NB4 (cell line): ENCODE data around the gene TMEM248.
"Not testable (repeated sequence)": the region's sequence is repeated elsewhere in the genome, so short reads cannot be mapped to it uniquely, and the experiment has no call there.

Source experiments
- DNase-seq: peaks from one replicate; pipeline ENCODE4 v3.0.0; 2010; ENCODE audit warnings: low read depth
- H3K4me3 ChIP-seq: one replicate; pipeline ENCODE4 v1.5.1; 2011; ENCODE audit warnings: mild to moderate bottlenecking, low read depth, low read length, moderate library complexity
- MYC ChIP-seq: IDR thresholded peaks from 2 replicates; pipeline ENCODE4 v1.6.1; 2011; ENCODE audit warnings: low read depth, low read length
- POLR2A ChIP-seq: IDR thresholded peaks from 2 replicates; pipeline ENCODE4 v1.6.1; 2011; ENCODE audit warnings: mild to moderate bottlenecking; ENCODE audit not compliant: insufficient read length; ENCODE audit errors: extremely low read depth
- TF ChIP-seq, protein P1 (sequence below): IDR thresholded peaks from 2 replicates; pipeline ENCODE4 v1.6.1; 2011; ENCODE audit warnings: low read depth, low read length
- TF ChIP-seq, protein P2 (sequence below): IDR thresholded peaks from one replicate; pipeline ENCODE4 v1.5.1; 2012; ENCODE audit warnings: low read depth, low read length

The TMEM248 gene, protein sequence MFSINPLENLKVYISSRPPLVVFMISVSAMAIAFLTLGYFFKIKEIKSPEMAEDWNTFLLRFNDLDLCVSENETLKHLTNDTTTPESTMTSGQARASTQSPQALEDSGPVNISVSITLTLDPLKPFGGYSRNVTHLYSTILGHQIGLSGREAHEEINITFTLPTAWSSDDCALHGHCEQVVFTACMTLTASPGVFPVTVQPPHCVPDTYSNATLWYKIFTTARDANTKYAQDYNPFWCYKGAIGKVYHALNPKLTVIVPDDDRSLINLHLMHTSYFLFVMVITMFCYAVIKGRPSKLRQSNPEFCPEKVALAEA

DNA sequence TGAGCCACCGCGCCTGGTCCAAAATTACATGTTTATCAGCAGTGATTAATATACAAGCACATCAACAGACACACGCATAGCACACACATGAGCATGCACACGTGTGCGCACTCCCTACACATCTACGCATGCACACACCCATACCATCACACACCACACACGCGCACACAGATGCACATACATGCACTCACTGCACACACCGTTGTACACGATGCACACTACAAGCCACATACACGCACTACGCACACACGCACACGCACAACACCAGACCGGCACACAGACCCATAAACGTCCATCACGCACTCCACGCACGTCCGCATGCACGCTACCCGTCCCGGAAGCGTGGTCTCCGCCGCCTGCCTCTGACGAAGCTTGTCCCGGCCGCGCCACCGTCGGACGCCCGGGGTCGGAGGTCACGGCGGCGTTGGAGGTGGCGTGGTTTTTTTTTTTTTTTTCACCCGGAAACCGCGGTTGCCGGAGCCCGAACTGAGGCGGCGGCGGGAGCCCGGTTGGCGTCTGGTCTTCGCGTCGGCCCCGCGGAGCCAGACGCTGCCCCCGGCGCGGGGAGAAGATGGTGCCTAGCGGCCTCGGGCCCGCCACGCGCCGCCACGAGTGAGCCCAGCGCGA is at the start of gene TMEM248:
Gene TMEM248 (plus strand): TSS at position 457 of the 627 bp plus-strand sequence. CDS start 20,641 bp downstream, outside the sequence.
- peak; percentile 98 for DNase-seq
- TF ChIP-seq POLR2A, result peak; percentile 98
- TF ChIP-seq, protein P1, sequence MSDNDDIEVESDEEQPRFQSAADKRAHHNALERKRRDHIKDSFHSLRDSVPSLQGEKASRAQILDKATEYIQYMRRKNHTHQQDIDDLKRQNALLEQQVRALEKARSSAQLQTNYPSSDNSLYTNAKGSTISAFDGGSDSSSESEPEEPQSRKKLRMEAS, result peak; percentile 97
- TF ChIP-seq MYC, result peak; percentile 100
- TF ChIP-seq, protein P2, sequence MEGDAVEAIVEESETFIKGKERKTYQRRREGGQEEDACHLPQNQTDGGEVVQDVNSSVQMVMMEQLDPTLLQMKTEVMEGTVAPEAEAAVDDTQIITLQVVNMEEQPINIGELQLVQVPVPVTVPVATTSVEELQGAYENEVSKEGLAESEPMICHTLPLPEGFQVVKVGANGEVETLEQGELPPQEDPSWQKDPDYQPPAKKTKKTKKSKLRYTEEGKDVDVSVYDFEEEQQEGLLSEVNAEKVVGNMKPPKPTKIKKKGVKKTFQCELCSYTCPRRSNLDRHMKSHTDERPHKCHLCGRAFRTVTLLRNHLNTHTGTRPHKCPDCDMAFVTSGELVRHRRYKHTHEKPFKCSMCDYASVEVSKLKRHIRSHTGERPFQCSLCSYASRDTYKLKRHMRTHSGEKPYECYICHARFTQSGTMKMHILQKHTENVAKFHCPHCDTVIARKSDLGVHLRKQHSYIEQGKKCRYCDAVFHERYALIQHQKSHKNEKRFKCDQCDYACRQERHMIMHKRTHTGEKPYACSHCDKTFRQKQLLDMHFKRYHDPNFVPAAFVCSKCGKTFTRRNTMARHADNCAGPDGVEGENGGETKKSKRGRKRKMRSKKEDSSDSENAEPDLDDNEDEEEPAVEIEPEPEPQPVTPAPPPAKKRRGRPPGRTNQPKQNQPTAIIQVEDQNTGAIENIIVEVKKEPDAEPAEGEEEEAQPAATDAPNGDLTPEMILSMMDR, result no peak
- H3K4me3 ChIP-seq, result peak within 1 kb of the TSS; percentile 99

DNA sequence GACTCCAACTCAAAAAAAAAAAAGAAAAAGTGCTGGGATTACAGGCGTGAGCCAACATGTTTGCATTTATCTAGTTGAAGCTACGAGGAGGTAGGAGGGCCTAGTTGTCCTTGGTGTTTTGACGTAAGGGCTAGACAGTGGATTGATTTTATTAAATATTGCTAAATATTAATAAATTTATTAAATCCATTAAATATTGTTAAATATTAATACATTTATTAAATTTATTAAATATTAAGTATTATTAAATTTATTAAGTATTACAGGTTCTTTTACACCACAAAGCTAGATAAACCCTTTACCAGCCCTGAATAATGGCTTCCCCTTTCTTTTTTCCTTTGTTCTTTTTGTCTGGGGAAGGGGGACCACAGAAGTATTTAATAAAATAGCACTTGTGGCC is 47.5 kb upstream of the TMEM248 start:
- no peak for DNase-seq
- H3K4me3 ChIP-seq, result no peak overlapping the region
- TF ChIP-seq, protein P1, result no peak
- no peak for TF ChIP-seq POLR2A
- TF ChIP-seq, protein P2, result no peak
- no peak for TF ChIP-seq MYC

DNA sequence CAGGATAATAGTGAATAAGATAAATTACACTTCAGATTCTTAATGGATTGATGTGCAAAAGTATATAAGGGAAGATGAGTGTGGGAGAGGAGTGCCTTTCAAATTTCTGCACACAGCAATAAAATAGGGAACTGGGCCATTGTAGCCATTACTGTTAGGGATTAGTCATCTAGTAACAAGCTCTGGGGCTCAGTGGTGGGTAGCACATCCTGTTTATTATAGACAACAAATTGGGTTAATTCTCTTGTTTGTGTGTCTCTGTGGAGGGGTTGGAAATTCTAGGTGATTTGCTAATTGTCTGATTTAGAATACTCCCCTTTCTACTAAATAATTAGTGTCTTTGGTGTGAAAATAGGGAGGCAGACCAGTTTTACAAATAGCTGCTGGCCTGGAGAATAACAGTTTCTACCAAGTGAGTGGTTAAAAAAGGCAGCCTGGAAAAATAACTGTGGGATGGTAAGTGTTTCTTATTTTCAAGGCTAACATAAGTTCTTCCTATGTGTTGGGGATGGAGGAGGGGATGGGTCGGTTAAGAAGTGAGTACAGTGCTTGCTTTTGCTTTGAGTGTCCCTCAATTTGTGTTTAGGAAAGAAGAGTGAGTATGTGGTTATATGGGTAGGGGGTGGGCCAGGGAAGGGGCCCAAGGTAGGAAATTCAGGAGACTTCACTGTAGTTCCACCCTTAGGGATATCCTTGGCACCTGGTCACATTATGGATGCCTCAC is 43.3 kb upstream of the TMEM248 start:
- DNase-seq, result peak; percentile 86
- TF ChIP-seq, protein P1, result no peak
- TF ChIP-seq, protein P2, result no peak
- no peak for TF ChIP-seq POLR2A
- no peak for TF ChIP-seq MYC
- H3K4me3 ChIP-seq, result no peak overlapping the region

DNA sequence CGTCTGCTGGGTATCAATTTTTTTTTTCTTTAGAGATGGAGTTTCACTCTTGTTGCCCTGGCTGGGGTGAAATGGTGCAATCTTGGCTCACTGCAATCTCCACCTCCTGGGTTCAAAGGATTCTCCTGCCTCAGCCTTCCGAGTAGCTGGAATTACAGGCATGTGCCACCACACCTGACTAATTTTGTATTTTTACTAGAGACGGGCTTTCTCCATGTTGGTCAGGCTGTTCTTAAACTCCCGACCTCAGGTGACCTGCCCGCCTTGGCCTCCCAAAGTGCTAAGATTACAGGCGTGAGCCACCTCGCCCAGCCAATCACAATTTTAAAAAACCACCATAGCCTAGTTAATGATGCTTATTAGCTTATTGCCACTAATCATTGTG is 42.7 kb upstream of the TMEM248 start:
- H3K4me3 ChIP-seq, DNase-seq: not testable (repeated sequence)

DNA sequence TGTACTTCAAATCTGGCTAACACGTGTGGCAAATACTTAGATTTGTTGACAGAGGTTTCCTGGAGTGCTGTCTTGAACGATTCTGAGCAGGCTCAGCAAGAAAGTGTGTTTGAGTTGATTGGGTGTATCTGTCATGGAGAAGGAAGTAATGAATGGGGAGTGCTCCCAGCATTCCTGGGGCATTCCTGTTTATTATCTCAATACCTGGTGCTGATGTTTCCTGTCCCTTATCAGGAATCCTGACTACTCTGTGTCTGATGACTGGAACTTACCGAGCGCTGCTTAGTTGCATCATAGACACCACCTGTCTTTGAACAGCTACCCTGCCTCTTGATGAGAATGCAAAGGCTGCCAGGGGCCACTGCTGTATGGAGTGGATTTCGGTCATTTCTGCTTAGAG is 41.0 kb upstream of the TMEM248 start:
- DNase-seq, result no peak
- no peak for TF ChIP-seq MYC
- TF ChIP-seq, protein P2, result no peak
- no peak for TF ChIP-seq POLR2A
- TF ChIP-seq, protein P1, result no peak
- no peak overlapping the region for H3K4me3 ChIP-seq

DNA sequence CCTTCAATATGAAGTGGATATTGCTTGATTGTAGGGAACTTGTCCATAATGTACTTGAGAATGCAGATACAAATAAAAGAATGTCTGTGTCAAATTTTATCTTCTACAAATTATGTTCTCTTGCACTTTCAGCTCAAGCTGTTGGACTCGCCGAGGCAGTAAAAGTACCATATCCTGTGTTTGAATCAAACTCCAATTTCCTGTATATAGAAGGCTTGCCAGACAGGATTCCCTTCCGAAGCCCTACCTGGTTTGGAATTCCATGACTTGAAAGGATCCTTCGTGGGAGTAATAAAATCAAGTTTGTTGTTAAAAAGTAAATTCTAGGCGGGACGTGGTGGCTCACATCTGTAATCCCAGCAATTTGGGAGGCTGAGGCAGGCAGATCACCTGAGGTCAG is 40.4 kb upstream of the TMEM248 start:
- H3K4me3 ChIP-seq, DNase-seq: not testable (repeated sequence)
